NCI-H146 treated with DMSO at 0.1 percent for 48 hours (cell line): ENCODE measurements around the gene ABCG8.
"Not testable (repeated sequence)": the region's sequence is repeated elsewhere in the genome, so short reads cannot be mapped to it uniquely, and the experiment has no call there.

ENCODE experiments used
- DNase-seq: peaks from one replicate; lab custom pipeline; 2025; ENCODE audit not compliant: unreplicated experiment; lab: John Stamatoyannopoulos, UW

The ABCG8 gene

GRCh38 chr2:43906448-43907109 is 67.8 kb downstream of the ABCG8 start:
- no peak for DNase-seq

- not testable (repeated sequence) for DNase-seq
These were observed 72.5 kb downstream of the ABCG8 start for GRCh38 chr2:43911136-43911790.

GRCh38 chr2:43924463-43924862 is 85.7 kb downstream of the ABCG8 start:
- DNase-seq = no peak

GRCh38 chr2:43925431-43925830 is 86.7 kb downstream of the ABCG8 start:
- DNase-seq = no peak

GRCh38 chr2:43927442-43927841 is 88.7 kb downstream of the ABCG8 start:
- no peak for DNase-seq

GRCh38 chr2:43931293-43931692 is 92.5 kb downstream of the ABCG8 start:
- DNase-seq = no peak
